H1 (cell line): ENCODE results near the gene GCLC. TPM values are rescaled to one million over a fixed set of nuclear protein-coding genes. Genes with fewer than 3 reads are reported as not detected.

Source experiments
- CTCF ChIA-PET: fragments of 300-600 bp; sonication (Branson Sonifier 250); formaldehyde crosslinking; loops from one replicate; lab custom pipeline; 2021; ENCODE audit not compliant: partially characterized antibody; lab: Charles Lee
- POLR2A ChIA-PET: fragments of 300-600 bp; sonication (Branson Sonifier 250); formaldehyde crosslinking; loops from one replicate; lab custom pipeline; 2021; ENCODE audit warnings: inconsistent platforms; ENCODE audit not compliant: partially characterized antibody; lab: Charles Lee
- DNase-seq, 2 experiments: peaks; one replicate each; pipeline versions ENCODE4 v3.0.0 to v3.0.0-alpha.2; 2010 to 2022; ENCODE audit warnings: low spot score in 2 of 2, low read depth in 1 of 2, mixed read lengths in 1 of 2
- FAIRE-seq: peaks from 2 replicates; lab custom pipeline; 2011; peaks lifted over from hg19 to GRCh38; lab: Jason Lieb, UNC
- H2AFZ ChIP-seq: 2 replicates; pipeline ENCODE4 v1.8.1; 2012; ENCODE audit warnings: low read length, inconsistent platforms
- H2AK5ac ChIP-seq: 2 replicates; pipeline ENCODE4 v1.6.1; 2013; ENCODE audit warnings: low read depth, low read length
- H2BK120ac ChIP-seq: replicated peaks from 2 replicates; pipeline ENCODE3; 2013; ENCODE audit warnings: low read depth, low read length, inconsistent platforms
- H2BK12ac ChIP-seq: 2 replicates; pipeline ENCODE4 v1.6.1; 2013; ENCODE audit warnings: low read depth, low read length
- H2BK15ac ChIP-seq: 2 replicates; pipeline ENCODE4 v1.6.1; 2013; ENCODE audit warnings: low read length
- H2BK20ac ChIP-seq: 2 replicates; pipeline ENCODE4 v1.6.1; 2013; ENCODE audit warnings: low read length
- H2BK5ac ChIP-seq: 2 replicates; pipeline ENCODE4 v1.6.1; 2013; ENCODE audit warnings: low read depth, low read length
- H3K14ac ChIP-seq: 2 replicates; pipeline ENCODE4 v1.6.1; 2013; ENCODE audit warnings: inconsistent platforms; ENCODE audit not compliant: insufficient read length
- H3K18ac ChIP-seq: 2 replicates; pipeline ENCODE4 v1.6.1; 2013; ENCODE audit warnings: low read length; ENCODE audit errors: extremely low read depth
- H3K23ac ChIP-seq: 2 replicates; pipeline ENCODE4 v1.6.1; 2013; ENCODE audit warnings: inconsistent platforms; ENCODE audit not compliant: insufficient read length
- H3K23me2 ChIP-seq: 2 replicates; pipeline ENCODE4 v1.6.1; 2013; ENCODE audit warnings: low read depth, low read length
- H3K27ac ChIP-seq: 2 replicates; pipeline ENCODE4 v1.6.1; 2011; ENCODE audit warnings: low read depth, low read length, inconsistent platforms
- H3K27me3 ChIP-seq, 4 experiments: replicated peaks in 1 of 4; 1 replicate in 1 of 4; 2 replicates in 3 of 4; pipeline versions ENCODE4 v1.6.1 to v1.8.1; 2011 to 2013; ENCODE audit warnings: low read length in 3 of 4, mild to moderate bottlenecking in 3 of 4, inconsistent platforms in 2 of 4, mixed read lengths in 2 of 4, moderate library complexity in 1 of 4; ENCODE audit not compliant: control insufficient read depth in 3 of 4, insufficient read depth in 3 of 4; ENCODE audit errors: extremely low read depth in 1 of 4
- H3K36me3 ChIP-seq, 4 experiments: 2 replicates each; pipeline versions ENCODE4 v1.6.1 to v1.8.1; 2011 to 2013; ENCODE audit warnings: mild to moderate bottlenecking in 4 of 4, low read length in 3 of 4, moderate library complexity in 2 of 4, control low read depth in 1 of 4, inconsistent platforms in 1 of 4; ENCODE audit not compliant: insufficient read depth in 4 of 4, control insufficient read depth in 2 of 4
- H3K4ac ChIP-seq: replicated peaks from 2 replicates; pipeline ENCODE3; 2013; ENCODE audit warnings: low read length, low read depth, mixed read lengths, inconsistent platforms; ENCODE audit not compliant: insufficient read length
- H3K4me1 ChIP-seq, 4 experiments: replicated peaks in 1 of 4; 1 replicate in 1 of 4; 2 replicates in 3 of 4; pipeline versions ENCODE4 v1.6.1 to v1.8.1; 2011 to 2013; ENCODE audit warnings: low read length in 3 of 4, inconsistent platforms in 2 of 4, mixed read lengths in 1 of 4; ENCODE audit not compliant: insufficient read depth in 4 of 4, control insufficient read depth in 3 of 4
- H3K4me2 ChIP-seq, 2 experiments: 2 replicates each; pipeline versions ENCODE4 v1.6.1 to v1.8.1; 2011 to 2013; ENCODE audit warnings: low read depth in 2 of 2, low read length in 2 of 2, control low read depth in 1 of 2, inconsistent platforms in 1 of 2, mild to moderate bottlenecking in 1 of 2; ENCODE audit not compliant: insufficient read depth in 1 of 2
- H3K4me3 ChIP-seq, 4 experiments: fragments of 200-600, 300-600 bp in 1 of 4; sonication (generic), shearing (Covaris generic), sonication (Bioruptor Twin) in 1 of 4; 2 replicates each; pipeline versions ENCODE4 v1.5.1 to v1.8.1; 2011 to 2016; ENCODE audit warnings: low read length in 4 of 4, low read depth in 3 of 4, control low read depth in 2 of 4, inconsistent platforms in 2 of 4, mild to moderate bottlenecking in 2 of 4, mixed read lengths in 1 of 4, moderate library complexity in 1 of 4; ENCODE audit not compliant: insufficient read depth in 2 of 4; ENCODE audit errors: extremely low read depth in 1 of 4
- H3K56ac ChIP-seq: replicated peaks from 2 replicates; pipeline ENCODE3; 2013; ENCODE audit warnings: low read depth, mild to moderate bottlenecking, mixed read lengths, low read length, inconsistent platforms; ENCODE audit not compliant: insufficient read length
- H3K79me1 ChIP-seq: 2 replicates; pipeline ENCODE4 v1.6.1; 2013; ENCODE audit warnings: low read depth, low read length, control low read depth
- H3K79me2 ChIP-seq, 2 experiments: 2 replicates each; pipeline versions ENCODE4 v1.6.1 to v1.8.1; 2012 to 2013; ENCODE audit warnings: low read length in 2 of 2, mild to moderate bottlenecking in 2 of 2, inconsistent platforms in 1 of 2; ENCODE audit not compliant: insufficient read depth in 2 of 2, control insufficient read depth in 1 of 2
- H3K9ac ChIP-seq, 4 experiments: replicated peaks in 1 of 4; 1 replicate in 1 of 4; 2 replicates in 3 of 4; pipeline versions ENCODE4 v1.6.1 to v1.8.1; 2011 to 2013; ENCODE audit warnings: low read depth in 3 of 4, low read length in 3 of 4, control low read depth in 2 of 4, mild to moderate bottlenecking in 2 of 4, moderate library complexity in 2 of 4, inconsistent platforms in 1 of 4; ENCODE audit errors: extremely low read depth in 1 of 4
- H3K9me3 ChIP-seq, 2 experiments: 2 replicates each; pipeline versions ENCODE4 v1.6.1 to v1.8.1; 2012 to 2013; ENCODE audit warnings: mild to moderate bottlenecking in 2 of 2, moderate library complexity in 2 of 2, control low read depth in 1 of 2, inconsistent platforms in 1 of 2, low read depth in 1 of 2, low read length in 1 of 2, mixed read lengths in 1 of 2; ENCODE audit not compliant: insufficient read depth in 2 of 2
- H4K20me1 ChIP-seq, 2 experiments: replicated peaks in 1 of 2; 2 replicates each; pipeline versions ENCODE3 to v1.8.1; 2011 to 2013; ENCODE audit warnings: inconsistent platforms in 2 of 2, low read length in 2 of 2, mild to moderate bottlenecking in 1 of 2; ENCODE audit not compliant: insufficient read depth in 2 of 2, control insufficient read depth in 1 of 2
- H4K5ac ChIP-seq: 2 replicates; pipeline ENCODE4 v1.6.1; 2013; ENCODE audit warnings: low read length, low read depth, mixed read lengths, inconsistent platforms; ENCODE audit not compliant: insufficient read length
- H4K8ac ChIP-seq: 2 replicates; pipeline ENCODE4 v1.8.0; 2013; ENCODE audit warnings: mild to moderate bottlenecking, moderate library complexity, low read length, inconsistent platforms; ENCODE audit not compliant: insufficient read depth; ENCODE audit errors: extremely low read depth
- H4K91ac ChIP-seq: replicated peaks from 2 replicates; pipeline ENCODE3; 2013; ENCODE audit warnings: low read length, mixed read lengths, inconsistent platforms; ENCODE audit not compliant: insufficient read length
- CBX8 ChIP-seq: fragments of 300-800, 300-1000 bp; sonication (generic); IDR thresholded peaks from 2 replicates; pipeline ENCODE4 v1.7.1; 2016; ENCODE audit warnings: low read depth, low read length, borderline replicate concordance
- EP300 ChIP-seq, 2 experiments: IDR thresholded peaks; 1 replicate in 1 of 2; 2 replicates in 1 of 2; pipeline ENCODE4 v1.6.1; 2011 to 2012; ENCODE audit warnings: low read depth in 2 of 2, low read length in 2 of 2, mild to moderate bottlenecking in 2 of 2, borderline replicate concordance in 1 of 2, inconsistent platforms in 1 of 2, moderate library complexity in 1 of 2
- GABPA ChIP-seq: IDR thresholded peaks from 2 replicates; pipeline ENCODE4 v1.6.1; 2011; ENCODE audit warnings: mild to moderate bottlenecking, low read length, moderate library complexity, borderline replicate concordance; ENCODE audit not compliant: insufficient read depth
- JUN ChIP-seq: IDR thresholded peaks from 2 replicates; pipeline ENCODE4 v1.6.1; 2011; ENCODE audit warnings: low read depth, mild to moderate bottlenecking, improper control_type of control experiment, low read length
- NRF1 ChIP-seq: IDR thresholded peaks from 2 replicates; pipeline ENCODE4 v1.6.1; 2011; ENCODE audit warnings: mild to moderate bottlenecking, low read depth, low read length, improper control_type of control experiment
- SIN3A ChIP-seq, 2 experiments: IDR thresholded peaks in 1 of 2; conservative IDR thresholded peaks in 1 of 2; 2 replicates each; pipeline ENCODE4 v1.6.1; 2011 to 2012; ENCODE audit warnings: low read length in 2 of 2, improper control_type of control experiment in 1 of 2, low read depth in 1 of 2, mild to moderate bottlenecking in 1 of 2
- SIX5 ChIP-seq: IDR thresholded peaks from 2 replicates; pipeline ENCODE4 v1.6.1; 2011; ENCODE audit warnings: mild to moderate bottlenecking, low read depth, low read length
- SP2 ChIP-seq: IDR thresholded peaks from 2 replicates; pipeline ENCODE4 v1.6.1; 2012; ENCODE audit warnings: mild to moderate bottlenecking, low read length, inconsistent platforms
- SUZ12 ChIP-seq: fragments of 200-600 bp; sonication (generic); IDR thresholded peaks from 2 replicates; pipeline ENCODE4 v1.6.1; 2012; ENCODE audit warnings: mild to moderate bottlenecking, inconsistent platforms, low read length, moderate library complexity, mixed read lengths
- TAF7 ChIP-seq: optimal IDR thresholded peaks from 2 replicates; pipeline ENCODE3; 2011; ENCODE audit warnings: low read depth, mild to moderate bottlenecking, inconsistent platforms, low read length, moderate library complexity, borderline replicate concordance
- TBP ChIP-seq: IDR thresholded peaks from 2 replicates; pipeline ENCODE4 v1.6.1; 2011; ENCODE audit warnings: low read depth, low read length, improper control_type of control experiment
- TEAD4 ChIP-seq: IDR thresholded peaks from 2 replicates; pipeline ENCODE4 v1.6.1; 2012; ENCODE audit warnings: low read depth, low read length, inconsistent platforms, mixed read lengths
- WGBS, 2 experiments: shearing (Covaris generic) in 1 of 2; methylation state at CpG; one replicate each; pipeline versions ENCODE4 v1.1.6 to v1.1.7; 2013 to 2015; ENCODE audit warnings: low lambda C conversion rate in 2 of 2, mixed read lengths in 2 of 2, inconsistent platforms in 1 of 2, low coverage in 1 of 2, missing lambda C conversion rate in 1 of 2; ENCODE audit not compliant: insufficient replicate concordance in 2 of 2, insufficient coverage in 1 of 2, insufficient read length in 1 of 2; ENCODE audit errors: extremely low coverage in 1 of 2, missing lambda C conversion rate in 1 of 2; 5-methylcytosine and 5-hydroxymethylcytosine counted together
- polyA plus RNA-seq, 7 experiments: library from polyadenylated mRNA; depleted of rRNA in 3 of 7; stranded (reverse) in 5 of 7; unstranded in 2 of 7; fragments of >200 nt in 5 of 7; fragments of 200-250 nt in 2 of 7; gene quantifications; 1 replicate in 5 of 7; 2 replicates in 1 of 7; 4 replicates in 1 of 7; pipeline versions ENCODE4 v1.2.1 to v1.2.3, GENCODE V29; 2011 to 2013; ENCODE audit warnings: missing spikeins in 2 of 7, mixed read lengths in 2 of 7
- total RNA-seq: library from RNA; stranded (reverse); fragmentation: NEBNext Ultra II Directional; extraction: Animal tissue kit (Norgen Biotek cat#: 25700); gene quantifications from 2 replicates; pipeline ENCODE4 v1.2.1, GENCODE V29; 2021
- TF ChIP-seq, protein P1 (sequence below): IDR thresholded peaks from 2 replicates; pipeline ENCODE4 v1.6.1; 2012; ENCODE audit warnings: inconsistent platforms

GCLC gene
- total and polyA plus RNA-seq, 2 of the 8 experiments (the other 6 are each of a cell fraction or from before 2014, with no cell fraction given): 15.8 to 54.0 TPM

DNA sequence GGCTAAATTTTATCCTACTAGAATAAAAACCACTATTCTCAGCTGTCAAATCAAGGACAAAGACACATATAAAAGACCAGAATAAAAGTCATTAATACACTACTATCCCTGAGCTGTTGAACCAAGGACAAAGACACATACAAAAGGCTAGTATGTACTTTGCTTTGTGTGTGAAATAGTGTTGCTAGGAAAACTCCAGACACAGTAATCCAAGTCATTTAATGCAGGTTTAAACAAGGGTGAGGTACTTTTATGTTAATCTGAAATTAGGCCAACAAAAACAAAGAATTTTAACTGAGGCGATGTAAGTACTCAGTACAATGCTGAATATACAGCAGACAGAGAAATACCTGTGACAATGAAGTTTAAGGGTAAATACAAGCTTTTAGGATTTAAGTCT is 18.9 kb downstream of the GCLC start:
- Histone ChIP-seq H2BK20ac (no peak overlapping the region), H4K91ac (no peak overlapping the region), H4K5ac (no peak overlapping the region), H3K14ac (no peak overlapping the region), H3K9me3 (no peaks in the 10 kb centered on the region), H2AK5ac (no peak overlapping the region), H2BK120ac (no peak overlapping the region), H3K4me1 (peaks cover 7 to 30% (median 23%) of the 10 kb centered on the region in 4 experiments), H4K8ac (no peak overlapping the region), H3K27me3 (no peaks in the 10 kb centered on the region), H3K4me3 (no peak overlapping the region), H3K18ac (no peak overlapping the region), H4K20me1 (peaks cover 0 to 2% of the 10 kb centered on the region in 2 experiments), H3K23me2 (no peaks in the 10 kb centered on the region), H3K27ac (no peak overlapping the region), H2AFZ (no peak overlapping the region), H3K79me1 (peaks cover 6% of the 10 kb centered on the region; the same call in 1 of the 2 replicates), H3K56ac (no peak overlapping the region), H3K23ac (no peak overlapping the region), H2BK15ac (no peak overlapping the region), H2BK5ac (no peak overlapping the region), H3K4ac (no peak overlapping the region), H2BK12ac (no peak overlapping the region), H3K36me3 (no peaks in the 10 kb centered on the region), H3K4me2 (no peak overlapping the region; a peak in 1 of 4 replicates), H3K79me2 (peaks cover 0 to 89% of the 10 kb centered on the region in 2 experiments; a peak in 2 of 4 replicates), H3K9ac (no peak overlapping the region)
- CTCF ChIA-PET: interaction anchor here (0.7 to 3.7 kb wide), 8 partner anchors 12 to 423 kb away, joined by 3 to 13 read pairs (median 4); no protein-coding TSS in a partner anchor
- DNase-seq (no peak), FAIRE-seq (no peak)
- POLR2A ChIA-PET: interaction anchor here (1.0 to 1.4 kb wide), 3 partner anchors 11 to 17 kb away, joined by 3 to 4 read pairs (median 3); no protein-coding TSS in a partner anchor
- 82% methylated on average over 1 of the region's 1 CpG; no CpG with 5 or more reads in 1 of the 2 experiments for WGBS, 2 experiments
- TF ChIP-seq GABPA (no peak), NRF1 (no peak), SIN3A (conservative IDR thresholded peaks at IDR 0.05 in 1 of 2, IDR thresholded peaks at IDR 0.05 in 1 of 2; ENCODE audit: low read depth in 1 of 2, low read length in 2 of 2) (no peak), CBX8 (no peak), SP2 (no peak), EP300 (IDR thresholded peaks at IDR 0.05; ENCODE audit: borderline replicate concordance in 1 of 2, low read depth in 2 of 2, low read length in 2 of 2) (no peak), TAF7 (no peak), TEAD4 (no peak), JUN (no peak), SIX5 (no peak), TBP (no peak), SUZ12 (no peak)
- TF ChIP-seq, protein P1, sequence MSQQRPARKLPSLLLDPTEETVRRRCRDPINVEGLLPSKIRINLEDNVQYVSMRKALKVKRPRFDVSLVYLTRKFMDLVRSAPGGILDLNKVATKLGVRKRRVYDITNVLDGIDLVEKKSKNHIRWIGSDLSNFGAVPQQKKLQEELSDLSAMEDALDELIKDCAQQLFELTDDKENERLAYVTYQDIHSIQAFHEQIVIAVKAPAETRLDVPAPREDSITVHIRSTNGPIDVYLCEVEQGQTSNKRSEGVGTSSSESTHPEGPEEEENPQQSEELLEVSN: no peak
